Measurements from ENCODE around the gene SH3PXD2A. TPM values are rescaled to one million over a fixed set of nuclear protein-coding genes. Genes with fewer than 3 reads are reported as not detected.

Gene SH3PXD2A
- total RNA-seq, 4 donors from 2014 or later, result 55.7 to 71.8 (median 66.8) TPM

DNA sequence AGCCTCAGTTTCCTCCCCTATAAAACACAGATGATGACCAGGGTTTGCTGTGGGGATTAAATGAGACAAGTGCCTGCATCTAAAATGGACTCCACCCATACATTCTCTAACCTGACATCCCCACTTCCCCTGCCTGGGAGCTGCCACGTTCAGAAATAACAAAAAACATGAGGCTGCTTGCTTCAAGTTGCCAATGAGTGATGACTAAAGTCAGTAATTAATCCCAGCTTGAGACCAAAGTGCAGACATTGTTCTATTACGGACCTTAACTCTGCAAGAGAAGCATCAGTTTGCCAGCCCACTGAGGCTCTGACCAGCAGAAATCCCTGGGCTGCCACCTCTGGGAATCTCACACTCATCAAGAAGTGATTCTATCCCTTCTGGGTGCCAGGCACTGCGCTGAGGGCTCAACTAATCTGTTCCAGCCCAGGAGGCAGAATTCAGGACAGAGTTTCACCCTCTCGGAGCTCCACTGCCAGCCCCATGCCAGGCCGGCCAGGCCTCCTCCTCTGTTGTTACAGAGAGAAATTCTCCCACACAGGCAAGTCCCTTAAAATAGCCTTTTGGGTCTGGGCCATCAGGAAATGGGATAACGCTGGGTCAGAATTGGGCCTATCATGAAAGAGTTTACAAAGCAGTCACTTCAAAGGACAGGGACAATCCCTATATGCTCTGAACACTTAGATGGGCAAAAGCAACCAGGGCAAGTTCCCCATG, 11.4 kb downstream of the SH3PXD2A start:
- 40% methylated on average over 3 of the region's 6 CpGs for WGBS
- no peak for DNase-seq (ENCODE audit: low spot score in 2 of 2)
- TF ChIP-seq POLR2A (IDR thresholded peaks at IDR 0.05) (no peak), POLR2AphosphoS5 (IDR thresholded peaks at IDR 0.05) (no peak), EP300 (IDR thresholded peaks at IDR 0.05) (no peak)
- TF ChIP-seq, protein P1, sequence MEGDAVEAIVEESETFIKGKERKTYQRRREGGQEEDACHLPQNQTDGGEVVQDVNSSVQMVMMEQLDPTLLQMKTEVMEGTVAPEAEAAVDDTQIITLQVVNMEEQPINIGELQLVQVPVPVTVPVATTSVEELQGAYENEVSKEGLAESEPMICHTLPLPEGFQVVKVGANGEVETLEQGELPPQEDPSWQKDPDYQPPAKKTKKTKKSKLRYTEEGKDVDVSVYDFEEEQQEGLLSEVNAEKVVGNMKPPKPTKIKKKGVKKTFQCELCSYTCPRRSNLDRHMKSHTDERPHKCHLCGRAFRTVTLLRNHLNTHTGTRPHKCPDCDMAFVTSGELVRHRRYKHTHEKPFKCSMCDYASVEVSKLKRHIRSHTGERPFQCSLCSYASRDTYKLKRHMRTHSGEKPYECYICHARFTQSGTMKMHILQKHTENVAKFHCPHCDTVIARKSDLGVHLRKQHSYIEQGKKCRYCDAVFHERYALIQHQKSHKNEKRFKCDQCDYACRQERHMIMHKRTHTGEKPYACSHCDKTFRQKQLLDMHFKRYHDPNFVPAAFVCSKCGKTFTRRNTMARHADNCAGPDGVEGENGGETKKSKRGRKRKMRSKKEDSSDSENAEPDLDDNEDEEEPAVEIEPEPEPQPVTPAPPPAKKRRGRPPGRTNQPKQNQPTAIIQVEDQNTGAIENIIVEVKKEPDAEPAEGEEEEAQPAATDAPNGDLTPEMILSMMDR (IDR thresholded peaks at IDR 0.05), result no peak
- H3K27me3 ChIP-seq, result no peaks in the 10 kb centered on the region
- no peaks in the 10 kb centered on the region for H3K36me3 ChIP-seq
- no peaks in the 10 kb centered on the region for H3K9me3 ChIP-seq
- H3K27ac ChIP-seq, result peak overlapping the region; percentile 27
- H3K4me3 ChIP-seq, result no peak overlapping the region
- peaks cover 64% of the 10 kb centered on the region for H3K4me1 ChIP-seq

DNA sequence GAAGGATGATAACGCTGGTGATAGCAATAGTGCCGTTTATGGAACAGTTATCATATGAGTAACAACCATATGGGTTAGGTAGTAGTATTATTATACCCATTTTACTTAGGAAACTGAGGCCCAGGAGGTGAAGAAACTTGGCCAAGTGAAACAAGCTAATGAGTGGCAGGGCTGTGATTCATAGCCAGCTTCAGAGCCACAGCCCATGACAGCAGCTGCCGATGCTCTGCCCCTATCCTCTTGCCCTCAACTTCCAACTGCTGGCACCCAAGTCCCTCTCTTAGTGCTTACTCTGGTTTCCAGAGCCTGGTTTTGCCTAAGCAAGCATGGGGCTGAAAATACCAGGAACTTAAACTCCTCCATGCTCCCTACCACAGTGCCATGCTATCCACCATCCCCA, 12.3 kb downstream of the SH3PXD2A start:
- no peak for DNase-seq (ENCODE audit: low spot score in 2 of 2)
- H3K9me3 ChIP-seq, result no peaks in the 10 kb centered on the region
- H3K36me3 ChIP-seq, result no peaks in the 10 kb centered on the region
- H3K27me3 ChIP-seq, result no peaks in the 10 kb centered on the region
- TF ChIP-seq POLR2A (IDR thresholded peaks at IDR 0.05), result no peak
- no peak for TF ChIP-seq EP300 (IDR thresholded peaks at IDR 0.05)
- TF ChIP-seq POLR2AphosphoS5 (IDR thresholded peaks at IDR 0.05), result no peak
- TF ChIP-seq, protein P1 (IDR thresholded peaks at IDR 0.05), result no peak
- H3K4me3 ChIP-seq, result no peak overlapping the region
- 64% methylated on average over 3 of the region's 3 CpGs for WGBS
- peaks cover 66% of the 10 kb centered on the region for H3K4me1 ChIP-seq
- peak overlapping the region; percentile 25 for H3K27ac ChIP-seq

DNA sequence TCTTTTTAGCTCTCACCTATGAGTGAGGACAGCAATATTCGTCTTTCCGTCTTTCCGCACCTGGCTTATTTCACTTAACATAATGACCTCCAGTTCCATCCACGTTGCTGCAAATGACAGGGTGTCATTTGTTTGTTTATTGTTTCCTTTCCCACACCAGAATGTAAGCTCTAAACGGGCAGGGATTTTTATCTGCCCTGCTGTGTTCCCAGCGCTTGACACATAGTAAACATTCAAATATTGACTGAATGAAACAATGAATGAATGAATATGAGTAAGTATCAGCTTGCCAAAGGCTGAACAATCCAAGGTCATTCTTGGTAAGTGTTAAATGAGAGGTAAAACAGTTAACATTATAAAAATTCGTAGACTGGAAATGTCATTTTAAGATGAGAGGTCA, 12.8 kb downstream of the SH3PXD2A start:
- Histone ChIP-seq H3K4me1 (peaks cover 69% of the 10 kb centered on the region), H3K9me3 (no peaks in the 10 kb centered on the region), H3K27me3 (no peaks in the 10 kb centered on the region), H3K36me3 (no peaks in the 10 kb centered on the region), H3K27ac (no peak overlapping the region), H3K4me3 (no peak overlapping the region)
- TF ChIP-seq POLR2AphosphoS5 (IDR thresholded peaks at IDR 0.05) (no peak), POLR2A (IDR thresholded peaks at IDR 0.05) (no peak), EP300 (IDR thresholded peaks at IDR 0.05) (no peak)
- TF ChIP-seq, protein P1 (IDR thresholded peaks at IDR 0.05), result no peak
- no peak for DNase-seq (ENCODE audit: low spot score in 2 of 2)
- WGBS, result 60% methylated on average over 6 of the region's 7 CpGs

DNA sequence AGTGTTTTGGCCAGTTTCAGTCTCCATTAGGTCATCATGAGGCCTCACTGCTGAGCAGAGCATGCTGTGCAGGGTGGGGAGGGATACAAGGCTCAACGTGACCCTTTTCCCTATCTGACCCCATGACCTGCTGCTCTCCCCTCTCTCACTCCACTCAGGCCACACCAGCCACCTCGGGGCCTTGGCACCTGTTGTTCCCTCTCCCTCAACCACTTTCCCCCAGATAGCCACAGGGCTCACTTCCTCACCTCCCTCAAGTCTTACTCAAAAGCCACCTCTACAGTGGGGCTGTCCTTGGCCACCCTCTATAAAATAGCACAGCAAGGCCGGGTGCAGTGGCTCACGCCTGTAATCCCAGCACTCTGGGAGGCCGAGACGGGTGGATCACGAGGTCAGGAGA, 13.9 kb downstream of the SH3PXD2A start:
- Histone ChIP-seq H3K27ac (no peak overlapping the region), H3K4me1 (peaks cover 76% of the 10 kb centered on the region), H3K36me3 (no peaks in the 10 kb centered on the region), H3K27me3 (no peaks in the 10 kb centered on the region), H3K9me3 (no peaks in the 10 kb centered on the region), H3K4me3 (no peak overlapping the region)
- no peak for TF ChIP-seq EP300 (IDR thresholded peaks at IDR 0.05)
- 86% methylated on average over 7 of the region's 7 CpGs for WGBS
- DNase-seq (ENCODE audit: low spot score in 2 of 2), result peak; percentile 38 to 52

DNA sequence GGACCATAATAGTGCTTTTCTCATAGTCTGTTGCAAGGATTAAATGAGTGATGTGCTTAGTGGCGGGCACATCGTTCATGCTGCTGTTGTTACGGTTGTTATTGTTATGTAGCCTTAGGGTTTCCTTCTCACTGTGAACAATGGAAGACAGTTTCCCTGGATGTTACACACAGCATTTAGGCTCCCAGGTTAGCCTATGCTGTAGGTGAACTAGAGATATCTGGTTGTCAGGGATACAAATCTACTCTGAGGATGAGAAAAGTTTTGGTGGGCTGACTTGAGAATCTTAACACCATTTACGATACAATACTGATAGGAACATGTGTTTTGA, 14.7 kb downstream of the SH3PXD2A start:
- no peak overlapping the region for H3K4me3 ChIP-seq
- no peaks in the 10 kb centered on the region for H3K36me3 ChIP-seq
- DNase-seq (ENCODE audit: low spot score in 2 of 2), result no peak

DNA sequence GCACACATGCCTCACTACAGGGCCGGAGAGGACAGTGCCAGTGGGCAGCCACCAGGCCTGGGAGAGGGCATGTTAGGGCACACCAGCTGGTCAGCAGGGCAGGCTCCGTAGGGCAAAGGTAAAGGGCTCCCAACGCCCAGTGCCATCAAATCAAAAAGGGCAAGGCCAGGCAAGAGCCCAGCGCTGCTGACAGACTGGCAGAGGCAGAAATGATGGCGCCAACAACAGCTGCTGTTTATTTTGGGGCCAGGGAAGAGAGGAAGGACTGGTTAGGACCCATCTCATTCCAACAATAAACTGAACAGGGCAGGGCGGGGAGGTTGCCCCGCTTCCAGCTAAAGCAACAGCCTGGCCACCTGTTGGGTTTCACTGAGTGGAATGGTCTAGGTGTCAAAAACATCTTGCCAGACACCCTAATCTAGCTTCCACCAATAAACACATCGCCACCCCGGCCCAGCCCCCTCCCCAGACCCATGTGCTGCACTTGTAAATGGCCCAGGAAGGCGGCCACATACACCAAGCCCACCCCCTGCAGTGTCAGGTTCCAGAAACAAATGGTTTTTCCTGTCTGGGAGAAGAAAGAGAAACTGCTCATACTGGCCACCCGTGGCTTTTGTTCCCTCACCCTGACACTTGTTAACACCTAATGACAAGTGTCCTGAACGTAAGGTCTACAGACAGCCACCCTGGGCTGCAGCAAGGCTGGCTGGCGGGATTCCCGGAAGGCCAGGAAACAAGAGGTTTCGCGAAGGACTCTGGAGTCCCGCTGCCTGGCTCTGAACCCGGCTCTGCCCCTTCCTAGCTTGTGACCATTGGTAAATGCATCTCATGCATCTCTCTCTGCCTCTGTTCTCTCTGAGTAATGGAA, 15.3 kb downstream of the SH3PXD2A start:
- H3K9me3 ChIP-seq, result no peaks in the 10 kb centered on the region
- TF ChIP-seq EP300 (IDR thresholded peaks at IDR 0.05), result no peak
- no peak for TF ChIP-seq POLR2AphosphoS5 (IDR thresholded peaks at IDR 0.05)
- TF ChIP-seq POLR2A (IDR thresholded peaks at IDR 0.05), result no peak
- TF ChIP-seq, protein P1 (IDR thresholded peaks at IDR 0.05), result no peak
- 45% methylated on average over 16 of the region's 18 CpGs for WGBS
- H3K4me3 ChIP-seq, result no peak overlapping the region
- peaks cover 85% of the 10 kb centered on the region for H3K4me1 ChIP-seq
- no peak overlapping the region for H3K27ac ChIP-seq
- peak; percentile 58 to 62 for DNase-seq (ENCODE audit: low spot score in 2 of 2)
- H3K36me3 ChIP-seq, result no peaks in the 10 kb centered on the region
- no peaks in the 10 kb centered on the region for H3K27me3 ChIP-seq

More for the DNA sequence above, 14.7 kb downstream of the SH3PXD2A start:
- 76% methylated on average over 4 of the region's 4 CpGs for WGBS
- Histone ChIP-seq H3K27me3 (no peaks in the 10 kb centered on the region), H3K9me3 (no peaks in the 10 kb centered on the region), H3K27ac (no peak overlapping the region), H3K4me1 (peaks cover 79% of the 10 kb centered on the region)
- TF ChIP-seq POLR2A (IDR thresholded peaks at IDR 0.05) (no peak), EP300 (IDR thresholded peaks at IDR 0.05) (no peak)
